HUES6 (cell line): Measurements from ENCODE around the gene ISYNA1.

Experiments
- H3K27ac ChIP-seq: 2 replicates; pipeline ENCODE4 v1.7.0; 2013; ENCODE audit warnings: low read depth, mild to moderate bottlenecking, low read length, inconsistent platforms
- H3K27me3 ChIP-seq: 2 replicates; pipeline ENCODE4 v1.6.1; 2013; ENCODE audit warnings: low read length; ENCODE audit not compliant: control insufficient read depth, insufficient read depth
- H3K36me3 ChIP-seq: 2 replicates; pipeline ENCODE4 v1.6.1; 2013; ENCODE audit warnings: low read length; ENCODE audit not compliant: control insufficient read depth, insufficient read depth
- H3K4me1 ChIP-seq: 2 replicates; pipeline ENCODE4 v1.6.1; 2013; ENCODE audit warnings: low read length; ENCODE audit not compliant: control insufficient read depth, insufficient read depth
- H3K4me3 ChIP-seq: 2 replicates; pipeline ENCODE4 v1.5.1; 2013; ENCODE audit warnings: low read depth, low read length
- H3K9ac ChIP-seq: one replicate; pipeline ENCODE4 v1.6.1; 2013; ENCODE audit warnings: mild to moderate bottlenecking, low read length
- H3K9me3 ChIP-seq: 2 replicates; pipeline ENCODE4 v1.6.1; 2013; ENCODE audit warnings: low read depth, low read length; ENCODE audit not compliant: control insufficient read depth, insufficient read depth

The ISYNA1 gene

DNA sequence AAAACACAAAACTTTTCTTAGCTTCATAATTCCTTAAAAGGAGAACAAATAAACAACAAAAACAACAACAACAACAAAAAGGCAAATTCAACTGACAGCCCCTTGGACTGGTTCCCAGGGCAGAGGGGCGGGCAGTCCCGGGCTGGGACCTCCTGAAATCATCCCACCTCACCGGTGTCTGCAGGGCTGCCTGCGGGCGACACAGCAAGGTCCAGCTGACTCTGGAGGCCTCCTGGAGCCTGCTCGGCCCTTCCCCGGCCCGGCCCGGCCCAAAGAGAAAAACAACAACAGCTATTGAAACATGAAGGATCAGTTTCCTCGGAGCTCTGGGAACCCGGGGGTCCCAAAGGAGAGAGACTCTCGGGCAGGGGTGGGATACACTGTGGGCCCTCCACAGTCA is 5.0 kb upstream of the ISYNA1 start:
- peaks cover 22% of the 10 kb centered on the region for H3K4me1 ChIP-seq
- H3K9me3 ChIP-seq, result no peaks in the 10 kb centered on the region
- H3K27me3 ChIP-seq, result no peaks in the 10 kb centered on the region
- no peak overlapping the region for H3K9ac ChIP-seq
- no peak overlapping the region for H3K27ac ChIP-seq
- no peak overlapping the region for H3K4me3 ChIP-seq
- H3K36me3 ChIP-seq, result peaks cover 31% of the 10 kb centered on the region

DNA sequence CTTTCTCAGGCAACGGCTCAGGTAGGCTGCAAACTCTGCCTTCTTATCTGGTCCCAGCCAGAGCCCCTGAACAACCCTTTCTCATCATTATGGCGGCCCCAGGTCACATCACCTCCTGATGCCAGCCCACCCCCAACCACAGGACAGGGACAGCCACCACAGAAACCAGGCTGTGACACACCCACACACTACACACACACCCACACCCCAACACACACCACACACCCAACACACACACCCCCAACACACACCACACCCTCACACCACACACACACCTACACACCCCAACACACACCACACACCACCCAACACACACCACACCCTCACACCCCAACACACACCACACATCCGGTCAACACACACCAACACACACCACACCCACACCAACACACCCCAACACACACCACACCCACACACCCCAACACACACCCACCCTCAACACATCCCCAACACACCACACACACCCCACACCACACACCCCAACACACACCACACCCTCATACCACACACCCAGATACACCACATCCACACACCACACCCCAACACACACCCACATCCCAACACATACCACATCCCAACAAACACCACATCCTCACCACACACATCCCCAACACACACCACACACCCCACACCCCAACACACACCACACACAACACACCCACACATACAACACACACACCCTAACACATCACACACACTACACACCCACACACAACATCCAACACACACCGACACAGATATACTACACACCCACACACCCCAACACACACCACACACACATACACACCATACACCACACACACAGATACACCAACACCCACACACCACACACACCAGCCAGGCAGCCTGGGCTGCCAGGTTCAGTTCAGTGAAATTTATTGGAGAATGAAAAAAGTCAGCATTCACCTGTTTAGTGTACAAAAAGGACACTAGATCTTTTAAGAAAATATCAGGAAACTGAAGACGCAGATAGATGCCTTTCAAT is 4.2 kb upstream of the ISYNA1 start:
- Histone ChIP-seq H3K9ac (no peak overlapping the region), H3K36me3 (peaks cover 28% of the 10 kb centered on the region), H3K4me3 (no peak overlapping the region), H3K4me1 (peaks cover 22% of the 10 kb centered on the region), H3K27ac (no peak overlapping the region), H3K9me3 (no peaks in the 10 kb centered on the region), H3K27me3 (no peaks in the 10 kb centered on the region)

GRCh38 chr19:18440936-18441803 is 3.2 kb upstream of the ISYNA1 start:
- Histone ChIP-seq H3K9me3 (no peaks in the 10 kb centered on the region), H3K27me3 (no peaks in the 10 kb centered on the region), H3K36me3 (peaks cover 22% of the 10 kb centered on the region), H3K4me1 (peaks cover 27% of the 10 kb centered on the region), H3K4me3 (no peak overlapping the region), H3K27ac (no peak overlapping the region), H3K9ac (no peak overlapping the region)

DNA sequence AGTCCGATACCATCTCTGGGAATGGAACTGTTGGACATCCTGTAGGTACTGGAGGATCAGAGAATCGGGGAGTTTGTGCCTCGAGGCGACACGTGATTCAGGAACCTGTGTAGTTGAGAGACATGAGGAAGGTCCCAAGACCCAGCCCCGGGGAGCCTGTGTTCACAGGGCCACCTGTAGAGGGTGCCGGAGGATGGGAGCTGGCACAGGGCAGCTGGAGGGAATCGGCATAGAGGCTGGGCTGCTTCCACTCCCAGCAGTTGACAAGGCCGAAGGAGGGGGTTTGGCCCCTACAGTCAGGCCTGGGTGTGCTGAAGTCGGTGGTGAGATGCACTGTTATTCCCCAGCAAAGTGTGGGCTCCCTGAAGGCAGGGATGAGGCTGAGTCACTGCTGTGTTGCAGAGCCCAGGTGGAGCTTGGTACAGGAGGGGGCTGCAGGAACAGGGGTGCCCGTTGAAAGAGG is 2.5 kb upstream of the ISYNA1 start:
- no peak overlapping the region for H3K27ac ChIP-seq
- H3K9ac ChIP-seq, result no peak overlapping the region
- no peak overlapping the region for H3K4me3 ChIP-seq
- H3K27me3 ChIP-seq, result no peaks in the 10 kb centered on the region
- H3K4me1 ChIP-seq, result peaks cover 28% of the 10 kb centered on the region
- no peaks in the 10 kb centered on the region for H3K9me3 ChIP-seq
- H3K36me3 ChIP-seq, result peaks cover 22% of the 10 kb centered on the region

DNA sequence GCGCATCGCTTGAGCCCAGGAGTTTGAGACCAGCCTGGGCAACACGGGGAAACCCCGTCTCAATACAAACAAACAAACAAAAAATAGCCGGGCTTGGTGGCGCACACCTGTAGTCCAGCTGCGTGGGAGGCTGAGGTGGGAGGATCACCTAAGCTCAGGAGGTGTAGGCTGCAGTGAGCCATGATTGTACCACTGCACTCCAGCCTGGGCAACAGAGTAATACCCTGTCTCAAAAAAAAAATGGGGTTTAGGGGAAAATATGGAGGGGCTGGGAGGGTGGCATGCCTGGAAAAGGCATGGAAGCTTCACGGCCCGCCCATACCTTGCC is 1.9 kb upstream of the ISYNA1 start:
- H3K27me3 ChIP-seq, result no peaks in the 10 kb centered on the region
- H3K9ac ChIP-seq, result peak overlapping the region; percentile 27
- peaks cover 28% of the 10 kb centered on the region for H3K4me1 ChIP-seq
- no peaks in the 10 kb centered on the region for H3K9me3 ChIP-seq
- H3K27ac ChIP-seq, result no peak overlapping the region
- H3K4me3 ChIP-seq, result no peak overlapping the region
- peaks cover 26% of the 10 kb centered on the region for H3K36me3 ChIP-seq

- peak overlapping the region; percentile 88; the same call in 1 of the 2 replicates for H3K4me3 ChIP-seq
These were observed 1.3 kb upstream of the ISYNA1 start for GRCh38 chr19:18439025-18439909.

DNA sequence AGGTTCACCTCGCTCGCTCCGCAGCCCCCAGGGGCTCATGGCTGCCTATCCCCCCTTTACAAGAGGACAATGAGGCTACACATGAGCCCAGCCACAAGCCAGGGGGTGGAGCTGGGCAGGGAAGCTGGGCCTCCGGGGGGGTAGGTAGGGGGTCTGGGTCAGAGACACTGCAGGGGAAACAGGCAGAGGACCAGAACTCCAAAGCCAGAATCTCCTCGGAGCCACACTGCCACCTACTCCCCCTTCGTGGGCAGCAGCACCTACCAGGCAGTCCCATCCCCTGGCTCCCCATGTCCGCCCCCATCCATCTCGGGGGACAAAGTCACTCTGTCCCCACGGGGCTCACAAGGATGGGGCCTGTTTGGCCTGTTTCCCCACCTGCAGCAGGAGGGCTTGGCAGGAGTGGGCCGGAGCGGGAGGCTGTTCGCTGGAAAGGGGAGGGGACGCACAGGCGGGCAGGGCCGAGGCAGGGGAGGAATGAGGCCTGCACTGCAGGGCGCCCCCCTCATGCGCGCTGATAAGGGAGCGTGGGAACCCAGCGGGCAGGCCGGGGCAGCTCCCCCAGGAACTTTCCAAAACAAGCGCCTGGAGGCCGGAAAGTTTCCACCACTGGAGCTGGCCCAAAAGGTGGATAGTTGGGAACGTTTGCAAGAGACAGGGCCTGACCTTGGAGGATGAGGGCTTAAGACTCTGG is 545 bp upstream of the ISYNA1 start:
- peak overlapping the region; percentile 40; the same call in 1 of the 2 replicates for H3K27ac ChIP-seq
- H3K4me1 ChIP-seq, result peaks cover 34% of the 10 kb centered on the region
- peak overlapping the region; percentile 62 for H3K9ac ChIP-seq
- no peaks in the 10 kb centered on the region for H3K9me3 ChIP-seq
- H3K36me3 ChIP-seq, result peaks cover 20% of the 10 kb centered on the region
- H3K27me3 ChIP-seq, result no peaks in the 10 kb centered on the region
- peak overlapping the region; percentile 88 for H3K4me3 ChIP-seq

More at GRCh38 chr19:18439025-18439909, 1.3 kb upstream of the ISYNA1 start:
- Histone ChIP-seq H3K9me3 (no peaks in the 10 kb centered on the region), H3K9ac (peak overlapping the region; percentile 27), H3K36me3 (peaks cover 23% of the 10 kb centered on the region), H3K27ac (peak overlapping the region; percentile 40; the same call in 1 of the 2 replicates), H3K4me1 (peaks cover 31% of the 10 kb centered on the region), H3K27me3 (no peaks in the 10 kb centered on the region)

GRCh38 chr19:18436671-18437490 is 1.1 kb downstream of the ISYNA1 start:
- Histone ChIP-seq H3K27ac (peak overlapping the region; percentile 64; the same call in 1 of the 2 replicates), H3K27me3 (no peaks in the 10 kb centered on the region), H3K4me1 (peaks cover 46% of the 10 kb centered on the region), H3K36me3 (peaks cover 20% of the 10 kb centered on the region), H3K9ac (peak overlapping the region; percentile 68), H3K4me3 (peak overlapping the region; percentile 88), H3K9me3 (no peaks in the 10 kb centered on the region)

- H3K27ac ChIP-seq, result no peak overlapping the region
- no peak overlapping the region for H3K9ac ChIP-seq
- no peaks in the 10 kb centered on the region for H3K9me3 ChIP-seq
- H3K4me3 ChIP-seq, result peak overlapping the region; percentile 88
- no peaks in the 10 kb centered on the region for H3K27me3 ChIP-seq
- H3K4me1 ChIP-seq, result peaks cover 52% of the 10 kb centered on the region
- peaks cover 20% of the 10 kb centered on the region for H3K36me3 ChIP-seq
These were observed 1.9 kb downstream of the ISYNA1 start for GRCh38 chr19:18435842-18436670.
